ENCODE data around the gene PRKAG3. TPM values are rescaled to one million over a fixed set of nuclear protein-coding genes. Genes with fewer than 3 reads are reported as not detected.
A peak's percentile ranks its signal among the peaks of the same experiment; 100 is the strongest.

Gene PRKAG3
- total RNA-seq, 1 experiment from 2014 or later = not detected

DNA sequence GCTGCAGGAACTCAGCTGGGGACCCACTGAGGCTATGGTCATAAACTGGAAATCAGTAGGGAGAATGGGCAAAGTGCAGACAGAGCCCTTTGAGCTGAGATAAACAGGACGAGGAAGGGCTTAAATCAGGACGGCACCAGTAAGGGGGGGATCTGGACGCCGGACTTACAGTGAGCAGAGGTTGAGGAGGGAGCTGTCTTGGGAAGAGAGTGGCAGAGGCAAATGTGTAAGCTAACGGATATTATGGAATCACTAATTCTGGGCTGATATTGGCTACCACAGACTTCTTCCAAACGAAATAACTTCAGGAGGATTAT lies 49.1 kb downstream of the PRKAG3 start:
- no peak for DNase-seq (ENCODE audit: low spot score)
- ChIA-PET POLR2A (interaction anchor here (0.7 kb wide), 1 partner anchor 814 kb away, joined by 8 read pairs; no protein-coding TSS in a partner anchor), CTCF (interaction anchor here (1.0 to 2.3 kb wide), 8 partner anchors 11 to 198 kb away, joined by 3 to 18 read pairs (median 4); partner anchors contain the start of gene TTLL4)
- peak; percentile 43 for ATAC-seq
- TF ChIP-seq, protein P1, sequence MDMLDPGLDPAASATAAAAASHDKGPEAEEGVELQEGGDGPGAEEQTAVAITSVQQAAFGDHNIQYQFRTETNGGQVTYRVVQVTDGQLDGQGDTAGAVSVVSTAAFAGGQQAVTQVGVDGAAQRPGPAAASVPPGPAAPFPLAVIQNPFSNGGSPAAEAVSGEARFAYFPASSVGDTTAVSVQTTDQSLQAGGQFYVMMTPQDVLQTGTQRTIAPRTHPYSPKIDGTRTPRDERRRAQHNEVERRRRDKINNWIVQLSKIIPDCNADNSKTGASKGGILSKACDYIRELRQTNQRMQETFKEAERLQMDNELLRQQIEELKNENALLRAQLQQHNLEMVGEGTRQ (CRISPR knock-in tag; IDR thresholded peaks at IDR 0.05) = no peak
- TF ChIP-seq ESRRA (CRISPR knock-in tag; IDR thresholded peaks at IDR 0.05; ENCODE audit: borderline replicate concordance) = no peak
- no peak for TF ChIP-seq PRRX2 (CRISPR knock-in tag; IDR thresholded peaks at IDR 0.05)
- TF ChIP-seq, protein P2, sequence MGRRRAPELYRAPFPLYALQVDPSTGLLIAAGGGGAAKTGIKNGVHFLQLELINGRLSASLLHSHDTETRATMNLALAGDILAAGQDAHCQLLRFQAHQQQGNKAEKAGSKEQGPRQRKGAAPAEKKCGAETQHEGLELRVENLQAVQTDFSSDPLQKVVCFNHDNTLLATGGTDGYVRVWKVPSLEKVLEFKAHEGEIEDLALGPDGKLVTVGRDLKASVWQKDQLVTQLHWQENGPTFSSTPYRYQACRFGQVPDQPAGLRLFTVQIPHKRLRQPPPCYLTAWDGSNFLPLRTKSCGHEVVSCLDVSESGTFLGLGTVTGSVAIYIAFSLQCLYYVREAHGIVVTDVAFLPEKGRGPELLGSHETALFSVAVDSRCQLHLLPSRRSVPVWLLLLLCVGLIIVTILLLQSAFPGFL (CRISPR knock-in tag; IDR thresholded peaks at IDR 0.05; ENCODE audit: borderline replicate concordance) = no peak
- TF ChIP-seq, protein P3, sequence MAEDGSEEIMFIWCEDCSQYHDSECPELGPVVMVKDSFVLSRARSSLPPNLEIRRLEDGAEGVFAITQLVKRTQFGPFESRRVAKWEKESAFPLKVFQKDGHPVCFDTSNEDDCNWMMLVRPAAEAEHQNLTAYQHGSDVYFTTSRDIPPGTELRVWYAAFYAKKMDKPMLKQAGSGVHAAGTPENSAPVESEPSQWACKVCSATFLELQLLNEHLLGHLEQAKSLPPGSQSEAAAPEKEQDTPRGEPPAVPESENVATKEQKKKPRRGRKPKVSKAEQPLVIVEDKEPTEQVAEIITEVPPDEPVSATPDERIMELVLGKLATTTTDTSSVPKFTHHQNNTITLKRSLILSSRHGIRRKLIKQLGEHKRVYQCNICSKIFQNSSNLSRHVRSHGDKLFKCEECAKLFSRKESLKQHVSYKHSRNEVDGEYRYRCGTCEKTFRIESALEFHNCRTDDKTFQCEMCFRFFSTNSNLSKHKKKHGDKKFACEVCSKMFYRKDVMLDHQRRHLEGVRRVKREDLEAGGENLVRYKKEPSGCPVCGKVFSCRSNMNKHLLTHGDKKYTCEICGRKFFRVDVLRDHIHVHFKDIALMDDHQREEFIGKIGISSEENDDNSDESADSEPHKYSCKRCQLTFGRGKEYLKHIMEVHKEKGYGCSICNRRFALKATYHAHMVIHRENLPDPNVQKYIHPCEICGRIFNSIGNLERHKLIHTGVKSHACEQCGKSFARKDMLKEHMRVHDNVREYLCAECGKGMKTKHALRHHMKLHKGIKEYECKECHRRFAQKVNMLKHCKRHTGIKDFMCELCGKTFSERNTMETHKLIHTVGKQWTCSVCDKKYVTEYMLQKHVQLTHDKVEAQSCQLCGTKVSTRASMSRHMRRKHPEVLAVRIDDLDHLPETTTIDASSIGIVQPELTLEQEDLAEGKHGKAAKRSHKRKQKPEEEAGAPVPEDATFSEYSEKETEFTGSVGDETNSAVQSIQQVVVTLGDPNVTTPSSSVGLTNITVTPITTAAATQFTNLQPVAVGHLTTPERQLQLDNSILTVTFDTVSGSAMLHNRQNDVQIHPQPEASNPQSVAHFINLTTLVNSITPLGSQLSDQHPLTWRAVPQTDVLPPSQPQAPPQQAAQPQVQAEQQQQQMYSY (CRISPR knock-in tag; IDR thresholded peaks at IDR 0.05) = no peak
- TF ChIP-seq NFYB (CRISPR knock-in tag; conservative IDR thresholded peaks at IDR 0.05; ENCODE audit: low read depth) = no peak
- no peak for TF ChIP-seq GABPB1 (CRISPR knock-in tag; IDR thresholded peaks at IDR 0.05)
- TF ChIP-seq, protein P4, sequence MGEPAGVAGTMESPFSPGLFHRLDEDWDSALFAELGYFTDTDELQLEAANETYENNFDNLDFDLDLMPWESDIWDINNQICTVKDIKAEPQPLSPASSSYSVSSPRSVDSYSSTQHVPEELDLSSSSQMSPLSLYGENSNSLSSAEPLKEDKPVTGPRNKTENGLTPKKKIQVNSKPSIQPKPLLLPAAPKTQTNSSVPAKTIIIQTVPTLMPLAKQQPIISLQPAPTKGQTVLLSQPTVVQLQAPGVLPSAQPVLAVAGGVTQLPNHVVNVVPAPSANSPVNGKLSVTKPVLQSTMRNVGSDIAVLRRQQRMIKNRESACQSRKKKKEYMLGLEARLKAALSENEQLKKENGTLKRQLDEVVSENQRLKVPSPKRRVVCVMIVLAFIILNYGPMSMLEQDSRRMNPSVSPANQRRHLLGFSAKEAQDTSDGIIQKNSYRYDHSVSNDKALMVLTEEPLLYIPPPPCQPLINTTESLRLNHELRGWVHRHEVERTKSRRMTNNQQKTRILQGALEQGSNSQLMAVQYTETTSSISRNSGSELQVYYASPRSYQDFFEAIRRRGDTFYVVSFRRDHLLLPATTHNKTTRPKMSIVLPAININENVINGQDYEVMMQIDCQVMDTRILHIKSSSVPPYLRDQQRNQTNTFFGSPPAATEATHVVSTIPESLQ (CRISPR knock-in tag; IDR thresholded peaks at IDR 0.05) = no peak
- TF ChIP-seq, protein P5, sequence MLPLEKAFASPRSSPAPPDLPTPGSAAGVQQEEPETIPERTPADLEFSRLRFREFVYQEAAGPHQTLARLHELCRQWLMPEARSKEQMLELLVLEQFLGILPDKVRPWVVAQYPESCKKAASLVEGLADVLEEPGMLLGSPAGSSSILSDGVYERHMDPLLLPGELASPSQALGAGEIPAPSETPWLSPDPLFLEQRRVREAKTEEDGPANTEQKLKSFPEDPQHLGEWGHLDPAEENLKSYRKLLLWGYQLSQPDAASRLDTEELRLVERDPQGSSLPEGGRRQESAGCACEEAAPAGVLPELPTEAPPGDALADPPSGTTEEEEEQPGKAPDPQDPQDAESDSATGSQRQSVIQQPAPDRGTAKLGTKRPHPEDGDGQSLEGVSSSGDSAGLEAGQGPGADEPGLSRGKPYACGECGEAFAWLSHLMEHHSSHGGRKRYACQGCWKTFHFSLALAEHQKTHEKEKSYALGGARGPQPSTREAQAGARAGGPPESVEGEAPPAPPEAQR (CRISPR knock-in tag; IDR thresholded peaks at IDR 0.05) = no peak
- no peak for TF ChIP-seq TEAD4 (CRISPR knock-in tag; IDR thresholded peaks at IDR 0.05)
- no peak for TF ChIP-seq SP1 (CRISPR knock-in tag; conservative IDR thresholded peaks at IDR 0.05)
- TF ChIP-seq, protein P6, sequence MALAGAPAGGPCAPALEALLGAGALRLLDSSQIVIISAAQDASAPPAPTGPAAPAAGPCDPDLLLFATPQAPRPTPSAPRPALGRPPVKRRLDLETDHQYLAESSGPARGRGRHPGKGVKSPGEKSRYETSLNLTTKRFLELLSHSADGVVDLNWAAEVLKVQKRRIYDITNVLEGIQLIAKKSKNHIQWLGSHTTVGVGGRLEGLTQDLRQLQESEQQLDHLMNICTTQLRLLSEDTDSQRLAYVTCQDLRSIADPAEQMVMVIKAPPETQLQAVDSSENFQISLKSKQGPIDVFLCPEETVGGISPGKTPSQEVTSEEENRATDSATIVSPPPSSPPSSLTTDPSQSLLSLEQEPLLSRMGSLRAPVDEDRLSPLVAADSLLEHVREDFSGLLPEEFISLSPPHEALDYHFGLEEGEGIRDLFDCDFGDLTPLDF (CRISPR knock-in tag; IDR thresholded peaks at IDR 0.05) = no peak
- TF ChIP-seq ATF1 (CRISPR knock-in tag; IDR thresholded peaks at IDR 0.05) = no peak
- TF ChIP-seq, protein P7, sequence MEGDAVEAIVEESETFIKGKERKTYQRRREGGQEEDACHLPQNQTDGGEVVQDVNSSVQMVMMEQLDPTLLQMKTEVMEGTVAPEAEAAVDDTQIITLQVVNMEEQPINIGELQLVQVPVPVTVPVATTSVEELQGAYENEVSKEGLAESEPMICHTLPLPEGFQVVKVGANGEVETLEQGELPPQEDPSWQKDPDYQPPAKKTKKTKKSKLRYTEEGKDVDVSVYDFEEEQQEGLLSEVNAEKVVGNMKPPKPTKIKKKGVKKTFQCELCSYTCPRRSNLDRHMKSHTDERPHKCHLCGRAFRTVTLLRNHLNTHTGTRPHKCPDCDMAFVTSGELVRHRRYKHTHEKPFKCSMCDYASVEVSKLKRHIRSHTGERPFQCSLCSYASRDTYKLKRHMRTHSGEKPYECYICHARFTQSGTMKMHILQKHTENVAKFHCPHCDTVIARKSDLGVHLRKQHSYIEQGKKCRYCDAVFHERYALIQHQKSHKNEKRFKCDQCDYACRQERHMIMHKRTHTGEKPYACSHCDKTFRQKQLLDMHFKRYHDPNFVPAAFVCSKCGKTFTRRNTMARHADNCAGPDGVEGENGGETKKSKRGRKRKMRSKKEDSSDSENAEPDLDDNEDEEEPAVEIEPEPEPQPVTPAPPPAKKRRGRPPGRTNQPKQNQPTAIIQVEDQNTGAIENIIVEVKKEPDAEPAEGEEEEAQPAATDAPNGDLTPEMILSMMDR (IDR thresholded peaks at IDR 0.05) = no peak
- TF ChIP-seq, protein P8, sequence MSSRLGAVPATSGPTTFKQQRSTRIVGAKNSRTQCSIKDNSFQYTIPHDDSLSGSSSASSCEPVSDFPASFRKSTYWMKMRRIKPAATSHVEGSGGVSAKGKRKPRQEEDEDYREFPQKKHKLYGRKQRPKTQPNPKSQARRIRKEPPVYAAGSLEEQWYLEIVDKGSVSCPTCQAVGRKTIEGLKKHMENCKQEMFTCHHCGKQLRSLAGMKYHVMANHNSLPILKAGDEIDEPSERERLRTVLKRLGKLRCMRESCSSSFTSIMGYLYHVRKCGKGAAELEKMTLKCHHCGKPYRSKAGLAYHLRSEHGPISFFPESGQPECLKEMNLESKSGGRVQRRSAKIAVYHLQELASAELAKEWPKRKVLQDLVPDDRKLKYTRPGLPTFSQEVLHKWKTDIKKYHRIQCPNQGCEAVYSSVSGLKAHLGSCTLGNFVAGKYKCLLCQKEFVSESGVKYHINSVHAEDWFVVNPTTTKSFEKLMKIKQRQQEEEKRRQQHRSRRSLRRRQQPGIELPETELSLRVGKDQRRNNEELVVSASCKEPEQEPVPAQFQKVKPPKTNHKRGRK (CRISPR knock-in tag; IDR thresholded peaks at IDR 0.05; ENCODE audit: borderline replicate concordance) = no peak
- no peak for TF ChIP-seq TP53 (CRISPR knock-in tag; IDR thresholded peaks at IDR 0.05)
- TF ChIP-seq, protein P9, sequence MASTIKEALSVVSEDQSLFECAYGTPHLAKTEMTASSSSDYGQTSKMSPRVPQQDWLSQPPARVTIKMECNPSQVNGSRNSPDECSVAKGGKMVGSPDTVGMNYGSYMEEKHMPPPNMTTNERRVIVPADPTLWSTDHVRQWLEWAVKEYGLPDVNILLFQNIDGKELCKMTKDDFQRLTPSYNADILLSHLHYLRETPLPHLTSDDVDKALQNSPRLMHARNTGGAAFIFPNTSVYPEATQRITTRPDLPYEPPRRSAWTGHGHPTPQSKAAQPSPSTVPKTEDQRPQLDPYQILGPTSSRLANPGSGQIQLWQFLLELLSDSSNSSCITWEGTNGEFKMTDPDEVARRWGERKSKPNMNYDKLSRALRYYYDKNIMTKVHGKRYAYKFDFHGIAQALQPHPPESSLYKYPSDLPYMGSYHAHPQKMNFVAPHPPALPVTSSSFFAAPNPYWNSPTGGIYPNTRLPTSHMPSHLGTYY (CRISPR knock-in tag; IDR thresholded peaks at IDR 0.05) = no peak
- TF ChIP-seq ZNF423 (CRISPR knock-in tag; IDR thresholded peaks at IDR 0.05) = no peak
- TF ChIP-seq, protein P10, sequence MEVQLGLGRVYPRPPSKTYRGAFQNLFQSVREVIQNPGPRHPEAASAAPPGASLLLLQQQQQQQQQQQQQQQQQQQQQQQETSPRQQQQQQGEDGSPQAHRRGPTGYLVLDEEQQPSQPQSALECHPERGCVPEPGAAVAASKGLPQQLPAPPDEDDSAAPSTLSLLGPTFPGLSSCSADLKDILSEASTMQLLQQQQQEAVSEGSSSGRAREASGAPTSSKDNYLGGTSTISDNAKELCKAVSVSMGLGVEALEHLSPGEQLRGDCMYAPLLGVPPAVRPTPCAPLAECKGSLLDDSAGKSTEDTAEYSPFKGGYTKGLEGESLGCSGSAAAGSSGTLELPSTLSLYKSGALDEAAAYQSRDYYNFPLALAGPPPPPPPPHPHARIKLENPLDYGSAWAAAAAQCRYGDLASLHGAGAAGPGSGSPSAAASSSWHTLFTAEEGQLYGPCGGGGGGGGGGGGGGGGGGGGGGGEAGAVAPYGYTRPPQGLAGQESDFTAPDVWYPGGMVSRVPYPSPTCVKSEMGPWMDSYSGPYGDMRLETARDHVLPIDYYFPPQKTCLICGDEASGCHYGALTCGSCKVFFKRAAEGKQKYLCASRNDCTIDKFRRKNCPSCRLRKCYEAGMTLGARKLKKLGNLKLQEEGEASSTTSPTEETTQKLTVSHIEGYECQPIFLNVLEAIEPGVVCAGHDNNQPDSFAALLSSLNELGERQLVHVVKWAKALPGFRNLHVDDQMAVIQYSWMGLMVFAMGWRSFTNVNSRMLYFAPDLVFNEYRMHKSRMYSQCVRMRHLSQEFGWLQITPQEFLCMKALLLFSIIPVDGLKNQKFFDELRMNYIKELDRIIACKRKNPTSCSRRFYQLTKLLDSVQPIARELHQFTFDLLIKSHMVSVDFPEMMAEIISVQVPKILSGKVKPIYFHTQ (CRISPR knock-in tag; IDR thresholded peaks at IDR 0.05) = no peak
- TF ChIP-seq NFATC4 (CRISPR knock-in tag; IDR thresholded peaks at IDR 0.05) = no peak
- Mint-ChIP-seq H3K9me3 (peaks cover 5% of the 10 kb centered on the region), H3K36me3 (peaks cover under 1% of the 10 kb centered on the region), H3K27ac (no peak overlapping the region), H3K27me3 (ENCODE audit: low read depth) (peaks cover 54% of the 10 kb centered on the region), H3K4me1 (peaks cover 17% of the 10 kb centered on the region), H3K4me3 (peak overlapping the region; percentile 86)

Data from WTC11 (cell line).